DMS 273 (cell line): ENCODE measurements around the gene MED25.

Experiments
- DNase-seq: peaks from one replicate; lab custom pipeline; 2025; ENCODE audit not compliant: unreplicated experiment; lab: John Stamatoyannopoulos, UW

The MED25 gene

DNA sequence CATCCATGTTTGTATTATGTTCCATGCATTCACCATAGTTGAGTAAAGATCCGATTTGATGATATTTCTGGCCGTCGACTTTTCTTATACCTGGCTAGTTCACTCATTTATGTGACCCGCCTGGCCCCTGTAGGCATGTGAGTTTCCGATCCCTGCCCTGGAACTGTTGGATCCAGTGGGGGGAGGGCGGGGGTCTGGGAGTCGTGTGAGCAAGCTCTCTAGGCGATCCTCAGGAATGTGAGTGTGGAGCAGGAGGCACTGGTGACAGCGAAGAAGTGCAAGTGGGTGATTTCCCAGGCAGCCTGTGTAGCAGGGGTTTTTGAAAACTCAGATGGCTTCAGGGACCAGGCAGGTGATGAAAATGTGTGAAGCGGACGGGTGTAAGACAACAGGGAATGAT is 22.2 kb downstream of the MED25 start:
- DNase-seq = no peak

DNA sequence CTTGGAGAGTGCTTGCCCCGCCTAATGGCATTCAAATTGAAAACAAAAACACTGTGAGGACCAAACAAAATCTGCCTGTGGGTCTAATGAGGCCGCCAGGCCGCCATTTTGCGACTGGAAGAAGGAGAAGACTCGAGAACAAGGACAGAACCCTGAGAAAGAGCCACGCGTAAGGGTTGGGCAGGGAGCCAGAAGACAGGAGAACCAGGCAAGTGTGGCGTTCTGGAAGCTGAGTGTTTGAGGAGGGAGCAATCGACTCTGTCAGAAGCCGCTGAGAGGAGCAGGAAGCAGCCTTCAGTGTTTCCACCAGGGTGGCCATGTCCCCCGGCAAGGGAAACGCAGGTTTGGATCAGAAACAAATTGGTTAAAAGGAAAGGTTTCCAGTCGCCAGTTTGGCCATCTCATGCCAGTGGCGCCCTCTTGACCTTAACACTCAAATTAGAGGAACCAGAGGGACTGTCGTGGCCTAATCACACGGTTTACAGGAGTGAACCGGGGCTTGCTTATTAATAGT is 22.7 kb downstream of the MED25 start:
- peak; percentile 21 for DNase-seq

DNA sequence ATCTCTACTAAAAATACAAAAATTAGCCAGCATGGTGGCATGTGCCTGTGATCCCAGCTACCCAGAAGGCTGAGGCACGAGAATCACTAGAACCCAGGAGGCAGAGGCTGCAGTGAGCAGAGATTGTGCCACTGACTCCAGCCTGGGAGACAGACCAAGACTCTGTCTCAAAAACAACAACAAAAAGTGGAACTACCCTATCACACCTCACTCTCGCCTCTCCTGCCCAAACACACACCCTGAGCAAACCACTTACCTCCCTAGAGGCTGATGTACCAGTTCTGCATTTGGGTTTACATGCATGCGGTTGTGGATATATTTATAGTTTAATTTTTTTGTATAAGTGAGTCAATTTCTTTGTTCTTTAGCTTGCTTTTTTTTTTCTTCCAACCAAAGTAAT is 25.2 kb downstream of the MED25 start:
- no peak for DNase-seq

DNA sequence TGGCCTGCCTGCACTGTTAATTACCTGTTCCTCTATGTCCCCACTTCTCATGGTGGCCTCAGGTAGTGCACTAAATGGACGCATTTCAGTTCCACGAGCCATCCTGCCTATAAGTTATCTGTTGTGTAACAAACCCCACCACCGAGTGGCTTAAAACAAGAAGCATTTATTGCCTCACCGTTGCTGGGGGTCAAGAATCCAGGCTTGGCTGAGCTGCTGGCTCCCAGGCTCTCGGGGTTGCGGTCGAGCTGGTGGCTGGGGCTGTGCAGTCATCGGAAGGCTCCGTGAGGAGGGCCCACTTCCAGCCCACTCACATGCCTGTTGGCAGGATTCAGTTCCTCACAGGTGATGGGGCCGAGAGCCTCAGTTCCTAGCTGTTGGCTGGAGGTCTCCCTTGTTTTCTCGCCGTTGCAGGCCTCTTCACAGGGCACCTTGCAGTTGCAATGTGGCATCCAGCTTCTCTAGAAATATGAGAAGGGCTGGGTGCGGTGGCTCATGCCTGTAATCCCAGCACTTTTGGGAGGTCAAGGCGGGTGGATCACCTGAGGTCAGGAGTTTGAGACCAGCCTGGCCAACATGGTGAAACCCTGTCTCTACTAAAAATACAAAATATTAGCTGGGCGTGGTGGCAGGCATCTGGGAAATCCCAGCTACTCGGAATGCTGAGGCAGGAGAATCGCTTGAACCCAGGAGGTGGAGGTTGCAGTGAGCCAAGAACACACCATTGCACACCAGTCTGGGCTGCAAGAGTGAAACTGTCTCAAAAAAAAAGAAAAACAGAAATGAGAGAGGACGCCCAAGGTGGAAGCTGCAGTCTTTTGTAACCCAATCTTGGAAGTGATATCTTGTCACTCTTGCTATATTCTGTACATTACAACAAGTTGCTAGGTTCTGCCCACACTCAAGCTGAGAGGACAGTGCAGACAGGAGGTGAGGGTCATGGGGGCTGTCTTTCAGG is 26.3 kb downstream of the MED25 start:
- DNase-seq = no peak

DNA sequence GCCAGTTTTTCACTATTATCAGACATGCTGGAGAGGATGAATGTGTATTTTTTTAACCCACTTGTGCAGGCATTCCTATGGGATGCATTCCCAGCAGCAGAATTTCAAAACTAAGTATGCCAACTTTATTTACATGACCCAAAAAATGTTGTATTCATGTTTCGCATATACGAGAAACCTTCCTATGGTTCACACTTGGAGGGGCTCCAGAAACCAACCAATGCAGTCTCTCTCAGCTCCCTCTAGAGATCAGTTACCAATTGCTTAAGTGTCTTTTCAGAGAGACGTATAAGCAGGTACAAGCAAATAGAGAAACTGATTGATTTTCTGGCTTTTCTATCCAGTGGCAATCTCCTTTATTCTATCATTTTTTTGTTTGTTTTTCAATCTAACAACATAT is 27.3 kb downstream of the MED25 start:
- DNase-seq = peak; percentile 41

DNA sequence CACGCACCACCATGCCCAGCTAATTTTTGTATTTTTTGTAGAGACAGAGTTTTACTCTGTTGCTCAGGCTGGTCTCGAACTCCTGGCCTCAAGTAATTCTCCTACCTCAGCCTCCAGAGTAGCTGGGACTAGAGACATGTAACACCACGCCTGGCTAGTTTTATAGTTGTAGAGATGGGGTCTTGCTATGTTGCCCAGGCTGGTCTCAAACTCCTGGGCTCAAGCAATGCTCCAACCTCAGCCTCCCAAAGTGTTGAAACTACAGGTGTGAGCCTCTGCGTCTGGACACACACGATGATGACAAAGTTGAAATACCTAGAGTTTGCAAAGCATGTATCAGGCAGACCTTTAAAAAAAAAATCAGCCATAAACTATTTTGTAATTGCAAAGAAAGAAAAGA is 28.3 kb downstream of the MED25 start:
- no peak for DNase-seq

DNA sequence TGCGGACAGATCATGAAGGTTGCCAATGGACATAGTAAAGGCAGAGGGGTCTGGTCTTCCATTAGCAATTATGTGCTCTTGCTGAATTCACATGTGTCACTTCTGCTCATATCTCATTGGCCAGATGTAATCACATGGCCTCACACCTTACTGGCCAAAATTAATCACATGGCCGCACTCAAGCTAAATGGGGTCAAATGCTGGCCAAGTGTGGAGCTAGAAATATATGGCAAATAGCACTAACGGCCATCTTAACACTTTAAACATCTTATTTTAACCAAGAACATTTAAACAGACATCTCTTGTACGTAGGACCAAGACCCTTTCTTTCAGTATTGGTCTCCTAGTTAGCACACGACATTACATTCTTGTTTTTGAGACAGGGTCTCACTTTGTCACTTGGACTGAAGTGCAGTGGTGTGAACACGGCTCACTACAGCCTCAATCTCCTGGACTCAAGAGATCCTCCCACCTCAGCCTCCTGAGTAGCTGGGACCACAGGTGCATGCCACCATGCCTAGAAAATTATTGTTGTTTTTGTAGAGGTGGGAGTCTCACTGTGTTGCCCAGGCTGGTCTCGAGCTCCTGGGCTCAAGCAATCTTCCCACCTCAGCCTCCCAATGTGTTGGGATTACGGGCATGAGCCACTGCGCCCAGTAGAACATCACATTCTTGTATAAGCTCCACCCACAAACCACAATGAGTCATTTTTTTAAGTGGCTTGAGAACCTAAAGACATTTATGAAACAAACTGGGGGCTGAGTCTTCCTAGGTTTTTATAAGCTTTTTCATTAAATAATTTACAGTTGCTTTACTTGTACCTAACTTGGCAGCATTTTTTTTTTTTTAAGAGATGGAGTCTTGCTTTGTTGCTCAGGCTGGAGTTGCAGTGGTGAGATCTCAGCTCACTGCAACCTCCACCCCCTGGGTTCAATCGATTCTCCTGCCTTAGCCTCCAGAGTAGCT is 29.9 kb downstream of the MED25 start:
- DNase-seq = no peak

DNA sequence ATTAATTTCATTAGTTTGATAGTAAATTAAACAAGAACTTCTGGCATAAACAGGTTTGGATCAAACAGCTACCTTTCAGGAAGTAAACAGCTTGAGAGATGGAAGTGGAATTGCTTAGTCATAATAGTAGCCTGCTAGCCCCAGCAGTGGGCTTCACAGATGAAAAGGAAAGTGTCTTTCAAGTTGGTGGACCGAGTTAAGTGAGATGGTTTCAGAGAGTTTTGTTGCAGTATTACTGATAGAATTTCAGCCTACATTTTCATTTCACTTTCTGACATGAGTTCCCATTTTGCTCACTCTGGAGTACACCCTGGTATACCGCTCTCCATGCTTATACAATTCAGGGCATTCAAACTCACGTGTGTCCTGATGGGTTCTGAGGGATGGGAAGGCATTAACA is 30.8 kb downstream of the MED25 start:
- no peak for DNase-seq

DNA sequence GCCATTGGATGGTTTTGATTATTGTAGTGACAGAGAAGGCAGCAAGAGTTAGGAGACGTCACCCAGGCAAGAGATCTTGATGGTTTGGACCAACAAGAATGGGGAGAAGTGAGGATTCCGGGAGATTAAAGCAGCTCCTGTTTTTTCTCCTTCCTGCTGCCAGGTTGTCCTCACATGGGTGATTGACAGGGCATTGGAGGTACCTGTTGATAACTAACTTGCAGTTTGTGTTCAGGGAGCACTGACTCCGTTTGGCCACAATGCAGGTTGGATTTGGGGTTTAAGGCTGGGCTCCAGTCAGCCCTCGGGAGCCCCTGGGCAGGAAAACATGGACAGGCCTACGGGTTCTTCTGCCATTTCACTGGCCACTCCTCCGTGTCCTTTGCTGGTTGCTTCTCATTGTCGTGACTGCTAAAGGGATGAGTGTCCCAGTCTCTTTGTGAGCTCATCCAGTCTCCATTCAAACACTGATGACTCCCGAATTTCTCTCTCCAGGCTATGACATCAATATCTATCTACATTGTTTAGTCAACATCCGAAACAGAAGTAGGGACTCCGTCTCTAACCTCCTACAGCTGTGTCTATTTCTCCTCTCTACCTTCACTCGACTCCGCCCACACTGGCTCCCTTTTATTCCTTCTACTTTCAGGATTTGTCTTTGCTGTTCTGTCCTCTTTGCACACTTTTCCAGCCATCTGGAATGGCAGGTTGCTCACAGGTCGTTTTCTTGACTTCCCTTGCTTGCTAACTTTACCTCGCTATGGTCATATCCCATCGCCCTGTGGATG is 31.5 kb downstream of the MED25 start:
- DNase-seq = peak; percentile 25

DNA sequence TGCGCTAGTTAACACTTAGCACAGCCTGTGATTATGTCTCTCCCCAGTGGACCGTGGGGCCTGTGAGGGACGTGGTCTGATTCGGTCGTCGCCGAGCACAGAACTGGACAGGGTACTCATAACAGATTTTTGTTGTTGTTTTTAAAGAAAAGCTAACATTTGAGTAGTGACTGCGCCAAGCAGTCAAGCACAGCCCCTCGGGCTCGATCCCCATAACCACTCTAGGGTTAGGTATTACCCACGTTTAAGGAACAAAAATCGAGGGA is 32.1 kb downstream of the MED25 start:
- no peak for DNase-seq

DNA sequence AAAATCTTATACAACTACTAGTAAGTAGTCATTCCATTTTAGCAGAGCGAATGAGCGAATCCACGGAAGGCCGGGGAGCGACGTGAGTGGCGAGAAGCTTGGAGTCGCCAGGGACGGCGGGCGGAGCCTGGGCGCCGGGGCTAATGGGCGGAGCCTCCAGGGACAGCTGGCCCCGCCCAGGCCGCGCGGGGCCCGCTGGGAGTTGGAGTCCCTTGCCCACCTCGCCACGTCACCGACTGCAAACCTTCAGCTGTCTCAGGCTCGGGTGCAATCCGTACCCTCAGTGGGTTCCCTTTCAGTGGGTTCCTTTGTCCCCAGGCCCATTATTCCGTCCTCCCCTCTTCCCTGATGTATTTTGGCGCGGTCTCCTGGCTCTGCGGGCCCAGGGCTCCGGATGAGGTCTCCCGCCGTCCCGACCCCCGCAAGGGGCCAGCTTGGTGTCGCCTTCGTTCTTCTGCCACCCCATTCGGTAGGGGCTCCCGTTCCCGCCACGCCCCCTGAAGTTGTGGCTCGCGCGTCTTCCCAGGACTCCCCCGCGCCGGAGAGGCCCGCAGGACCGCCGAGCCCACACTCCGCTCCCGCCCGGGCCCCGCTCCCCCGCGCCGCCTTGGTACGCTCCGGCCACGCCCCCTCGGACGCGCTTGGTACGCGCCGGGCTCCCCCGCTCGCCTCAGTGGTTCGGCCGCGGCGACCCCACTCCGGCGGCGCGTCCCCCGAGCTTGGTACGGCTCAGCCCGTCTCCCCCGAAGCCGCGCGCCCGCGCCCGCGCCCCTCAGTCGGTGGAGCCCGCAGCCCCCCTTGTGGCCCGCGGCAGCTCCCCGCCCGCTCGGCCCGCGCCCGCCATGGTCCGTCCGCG is 32.6 kb downstream of the MED25 start, which contains the start of gene PTOV1:
Gene PTOV1, plus strand, starts transcription at position 673 of the 856 bp plus-strand sequence.
- DNase-seq = peak; percentile 96

DNA sequence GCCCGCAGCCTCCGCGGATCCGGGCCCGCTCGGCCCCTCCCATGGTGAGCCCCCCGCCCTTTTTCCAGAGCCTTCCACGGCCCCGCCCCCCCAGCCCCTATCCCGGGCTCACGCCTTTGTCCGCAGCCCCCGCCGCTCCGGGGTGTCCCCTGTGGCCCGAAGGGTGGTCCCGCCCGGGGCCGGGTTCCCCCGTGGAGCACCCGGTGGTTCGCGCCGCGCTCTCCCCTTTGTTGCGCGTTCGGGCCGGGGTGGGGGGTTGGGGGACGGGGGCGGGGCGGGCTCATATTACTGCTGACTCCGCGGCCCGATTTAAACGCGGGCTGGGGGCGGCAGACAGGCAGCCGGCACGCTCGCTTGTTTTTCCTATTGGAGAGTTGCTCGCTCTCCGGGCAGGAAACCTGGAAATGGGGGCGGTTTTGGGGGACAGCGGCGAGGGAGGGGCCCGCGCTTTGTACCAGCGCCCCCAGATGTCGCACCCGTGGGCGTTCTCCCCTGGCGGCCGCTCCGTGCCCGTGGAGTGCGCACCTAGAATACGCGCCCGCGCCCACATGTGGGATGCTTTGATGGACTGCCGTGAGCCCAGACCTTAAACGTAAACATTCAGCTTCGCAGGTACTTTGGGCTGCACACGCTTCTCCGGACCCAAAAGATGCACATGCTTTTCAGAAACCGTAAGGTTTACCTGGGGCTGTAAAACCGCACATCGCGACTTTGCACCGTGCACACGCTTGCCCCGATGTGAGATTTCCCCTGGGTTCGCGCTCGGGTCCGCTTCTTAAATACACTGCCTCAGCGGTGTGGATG is 33.6 kb downstream of the MED25 start:
- DNase-seq = peak; percentile 76

DNA sequence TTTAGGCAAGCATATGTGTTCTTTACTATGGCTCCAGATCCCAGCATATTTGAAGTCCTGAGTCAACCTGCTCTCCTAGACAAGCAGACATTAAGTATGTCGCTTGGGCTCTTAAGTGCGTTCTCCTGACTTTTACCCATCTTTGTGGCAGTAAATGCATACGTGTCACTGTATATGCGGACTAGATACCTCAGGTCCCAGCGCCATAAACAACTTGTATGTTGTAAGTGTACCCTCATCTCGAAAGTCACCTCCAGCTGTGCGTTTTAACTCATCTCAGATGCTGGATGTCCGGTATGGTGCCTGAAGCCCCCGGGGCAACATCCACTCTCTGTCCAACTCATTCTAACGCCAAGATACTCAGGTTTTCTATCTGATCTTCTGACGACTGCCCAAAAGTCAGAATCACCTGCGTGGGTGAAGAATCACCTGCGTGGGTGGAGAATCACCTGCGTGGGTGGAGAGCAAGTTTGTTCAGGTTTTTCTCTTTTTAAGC is 34.6 kb downstream of the MED25 start:
- DNase-seq = no peak

DNA sequence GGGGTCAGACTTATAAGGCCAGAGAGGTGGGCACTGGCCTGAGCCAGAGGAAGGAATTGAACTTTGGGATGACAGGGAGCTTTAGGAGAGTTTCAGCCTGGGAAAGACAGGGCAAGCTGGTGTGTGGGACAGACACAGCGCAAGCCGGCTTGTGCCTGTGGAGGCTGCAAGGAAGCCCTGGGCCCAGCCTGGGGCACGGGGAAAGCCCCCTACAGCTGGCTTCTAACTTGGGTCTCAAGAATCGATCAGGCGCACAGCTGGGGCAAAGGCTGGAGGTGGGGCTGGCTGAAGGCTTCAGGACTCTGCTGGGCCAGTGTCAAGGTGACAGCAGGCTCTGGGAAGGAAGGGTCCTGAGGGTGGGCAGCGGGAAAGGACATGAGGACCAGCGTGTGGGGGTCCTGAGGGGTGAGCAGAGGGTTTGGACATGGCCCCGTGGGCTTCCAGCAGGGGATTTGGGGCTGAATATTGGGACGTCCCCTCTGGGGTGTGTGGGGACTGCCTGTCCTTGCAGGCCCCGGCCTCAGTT is 35.8 kb downstream of the MED25 start:
- no peak for DNase-seq

DNA sequence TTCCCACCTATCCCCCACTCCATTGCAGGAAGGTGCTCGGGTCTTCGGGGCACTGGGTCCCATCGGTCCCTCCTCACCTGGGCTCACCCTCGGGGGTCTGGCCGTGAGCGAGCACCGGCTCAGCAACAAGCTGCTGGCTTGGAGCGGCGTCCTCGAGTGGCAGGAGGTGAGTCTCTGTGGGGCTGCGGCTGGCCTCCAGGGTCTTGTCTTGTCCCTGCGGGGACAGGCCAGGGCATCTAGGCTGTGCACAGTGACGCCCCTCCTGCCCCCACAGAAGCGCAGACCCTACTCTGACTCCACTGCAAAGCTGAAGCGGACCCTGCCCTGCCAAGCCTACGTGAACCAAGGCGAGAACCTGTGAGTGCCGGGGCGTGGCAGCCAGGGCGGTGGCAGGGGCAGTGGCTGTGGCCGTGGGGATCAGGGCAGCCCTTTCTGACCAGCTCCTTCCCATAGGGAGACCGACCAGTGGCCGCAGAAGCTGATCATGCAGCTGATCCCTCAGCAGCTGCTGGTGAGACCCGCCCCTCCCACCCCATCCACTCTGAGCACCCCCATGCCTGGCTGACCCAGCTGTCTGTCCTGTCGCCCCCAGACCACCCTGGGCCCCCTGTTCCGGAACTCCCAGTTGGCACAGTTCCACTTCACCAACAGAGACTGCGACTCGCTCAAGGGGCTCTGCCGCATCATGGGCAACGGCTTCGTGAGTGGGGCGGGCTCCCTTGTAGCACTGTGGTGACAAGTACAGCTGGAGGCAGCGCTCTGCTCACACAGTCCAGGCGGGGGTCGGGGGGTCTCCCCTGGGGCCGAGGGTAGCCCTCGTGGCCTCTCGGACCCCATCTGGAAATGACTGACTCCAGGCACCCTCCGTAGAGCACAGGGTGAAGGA is 36.5 kb downstream of the MED25 start:
- no peak for DNase-seq

DNA sequence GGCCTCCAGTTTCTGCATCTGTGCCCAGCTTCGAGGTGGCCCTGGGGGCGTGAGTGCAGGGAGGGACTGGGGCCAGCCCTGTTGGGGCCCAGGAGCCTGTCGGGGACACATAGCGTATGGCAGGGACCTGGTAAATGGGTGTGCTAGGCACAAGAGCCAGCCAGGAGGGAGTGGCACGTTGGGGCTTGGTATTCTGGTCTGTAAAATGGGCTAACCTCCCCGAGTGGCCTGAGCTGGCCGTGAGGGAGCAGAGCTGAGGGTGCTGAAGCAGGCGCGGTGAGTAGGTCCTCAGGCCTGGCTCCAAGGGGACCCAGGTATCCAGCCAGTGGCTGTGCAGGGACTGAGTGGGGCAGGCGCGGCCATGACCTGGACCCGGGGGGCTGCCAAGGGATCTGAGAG is 37.2 kb downstream of the MED25 start:
- DNase-seq = no peak

DNA sequence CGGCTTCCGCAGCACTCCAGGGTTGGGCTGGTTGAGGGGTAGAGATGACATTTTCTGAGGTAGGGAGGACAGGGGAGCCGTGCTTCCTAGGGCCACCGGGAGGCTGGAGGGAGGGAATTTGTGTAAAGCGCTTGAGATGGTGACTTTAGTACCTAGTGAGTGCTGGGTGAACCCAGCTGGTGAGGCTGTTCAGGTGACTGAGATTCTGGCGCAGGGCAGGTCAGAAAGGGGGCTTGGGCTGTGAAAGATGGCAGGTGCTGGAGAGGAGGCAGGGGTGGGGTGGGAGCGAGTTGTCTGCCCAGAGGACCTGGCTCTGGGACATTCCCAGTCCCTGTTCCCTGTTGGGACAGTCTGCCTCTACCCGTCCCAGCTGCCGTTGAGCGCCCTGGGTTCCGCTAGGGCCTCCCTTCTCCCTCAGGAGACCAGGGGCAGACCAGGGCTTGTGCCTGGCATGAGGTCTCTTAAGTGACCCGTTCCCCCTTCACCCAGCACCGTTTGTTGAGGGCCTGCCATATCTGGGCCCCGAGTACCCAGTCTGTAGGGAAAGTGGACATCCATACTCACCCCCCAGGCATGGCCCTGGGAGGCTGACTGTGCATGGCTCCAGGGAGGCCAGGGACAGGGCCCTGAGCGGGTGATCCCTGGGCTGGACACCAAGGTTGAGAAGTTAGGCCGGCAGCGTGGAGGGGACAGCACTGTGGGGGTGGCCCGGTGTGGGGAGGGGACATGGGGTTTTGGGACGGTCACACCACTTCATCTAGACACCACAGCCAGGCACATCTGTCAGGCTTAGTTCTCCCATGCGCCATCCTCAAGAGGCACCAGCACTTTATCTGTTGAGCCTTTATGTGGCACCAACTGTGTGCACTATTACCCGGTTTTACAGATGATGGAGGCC is 37.8 kb downstream of the MED25 start:
- peak; percentile 63 for DNase-seq
